ENCODE results near the gene FAS. TPM values are rescaled to one million over a fixed set of nuclear protein-coding genes. Genes with fewer than 3 reads are reported as not detected.
"Not testable (repeated sequence)": the region's sequence is repeated elsewhere in the genome, so short reads cannot be mapped to it uniquely, and the experiment has no call there.

FAS gene
- polyA plus RNA-seq, 3 donors: 27.3 to 28.9 (median 27.9) TPM

DNA sequence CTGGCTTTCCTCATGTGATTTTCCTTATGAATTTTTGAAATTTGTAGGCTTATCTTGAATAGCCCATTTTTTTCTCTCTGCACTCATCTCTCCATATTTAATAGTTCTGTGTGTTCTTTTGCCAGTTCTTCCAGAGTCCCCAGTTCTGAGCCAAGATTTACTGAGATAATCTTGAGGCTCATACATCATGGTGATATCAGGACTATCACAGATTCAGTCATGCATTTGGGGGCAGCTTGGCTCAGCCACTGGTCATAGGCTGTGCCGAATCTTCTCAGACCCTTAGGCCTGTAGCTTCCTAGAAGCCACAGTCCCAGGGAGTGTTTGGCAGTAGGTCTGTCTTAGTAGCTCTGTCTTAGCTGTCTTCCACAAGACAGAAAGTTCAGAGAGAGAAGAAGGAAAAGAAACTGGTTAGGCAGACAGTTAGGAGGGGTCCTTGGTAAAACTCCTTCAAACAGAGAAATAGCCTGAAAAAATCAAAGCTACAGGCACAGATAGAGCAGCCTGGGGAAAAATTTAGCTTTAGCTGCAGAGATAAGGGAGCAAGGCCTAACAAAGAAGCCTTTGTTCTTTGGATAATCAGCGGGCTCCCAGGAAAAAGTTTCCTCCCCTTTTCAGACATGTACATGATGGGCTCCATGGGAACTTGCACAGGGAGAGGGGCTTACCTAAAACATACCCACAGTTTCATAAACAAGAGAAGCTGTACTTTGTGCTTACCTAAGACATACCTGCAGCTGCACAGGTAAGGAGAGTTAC, 29.1 kb downstream of the FAS start:
- Histone ChIP-seq H4K20me1 (ENCODE audit: insufficient read depth, low read length) (no peaks in the 10 kb centered on the region), H3K79me2 (ENCODE audit: insufficient read depth, low read length) (no peaks in the 10 kb centered on the region), H3K4me2 (replicated peaks; ENCODE audit: extremely low read depth, low read length, poor library complexity, severe bottlenecking) (no peak overlapping the region), H3K4me3 (replicated peaks in 1 of 3; ENCODE audit: low read depth in 2 of 3, low read length in 3 of 3) (no peak overlapping the region), H3K36me3 (replicated peaks in 1 of 2; ENCODE audit: control insufficient read depth in 1 of 2, insufficient read depth in 2 of 2, low read length in 2 of 2) (peaks cover 36 to 95% of the 10 kb centered on the region in 2 donors), H3K27ac (ENCODE audit: low read depth in 1 of 2, low read length in 2 of 2) (no peak overlapping the region), H3K9me3 (replicated peaks in 1 of 2; ENCODE audit: control insufficient read depth in 1 of 2, insufficient read depth in 1 of 2, low read length in 2 of 2) (peaks cover 6% of the 10 kb centered on the region in 2 donors), H3K9ac (ENCODE audit: insufficient read depth, low read length, poor library complexity, severe bottlenecking) (no peak overlapping the region), H3K4me1 (ENCODE audit: control insufficient read depth in 1 of 2, insufficient read depth in 2 of 2, low read length in 2 of 2) (no peaks in the 10 kb centered on the region), H2AFZ (ENCODE audit: insufficient read depth, low read depth, low read length, poor library complexity, severe bottlenecking) (no peak overlapping the region), H3K27me3 (ENCODE audit: control insufficient read depth in 2 of 2, insufficient read depth in 2 of 2, low read length in 2 of 2) (no peaks in the 10 kb centered on the region)
- intact Hi-C loops (cut with micrococcal nuclease): no loop called here
- Mint-ChIP-seq H3K27me3 (ENCODE audit: low read depth in 3 of 3) (no peaks in the 10 kb centered on the region), H3K27ac (no peak overlapping the region), H3K9me3 (peaks cover 0 to 20% (median 10%) of the 10 kb centered on the region in 7 donors), H3K36me3 (peaks cover 76 to 88% of the 10 kb centered on the region in 2 donors), H3K4me1 (no peaks in the 10 kb centered on the region), H3K4me3 (no peak overlapping the region)
- no peak for DNase-seq
- WGBS (ENCODE audit: insufficient coverage): 100% methylated on average over 1 of the region's 2 CpGs
- TF ChIP-seq, protein P1, sequence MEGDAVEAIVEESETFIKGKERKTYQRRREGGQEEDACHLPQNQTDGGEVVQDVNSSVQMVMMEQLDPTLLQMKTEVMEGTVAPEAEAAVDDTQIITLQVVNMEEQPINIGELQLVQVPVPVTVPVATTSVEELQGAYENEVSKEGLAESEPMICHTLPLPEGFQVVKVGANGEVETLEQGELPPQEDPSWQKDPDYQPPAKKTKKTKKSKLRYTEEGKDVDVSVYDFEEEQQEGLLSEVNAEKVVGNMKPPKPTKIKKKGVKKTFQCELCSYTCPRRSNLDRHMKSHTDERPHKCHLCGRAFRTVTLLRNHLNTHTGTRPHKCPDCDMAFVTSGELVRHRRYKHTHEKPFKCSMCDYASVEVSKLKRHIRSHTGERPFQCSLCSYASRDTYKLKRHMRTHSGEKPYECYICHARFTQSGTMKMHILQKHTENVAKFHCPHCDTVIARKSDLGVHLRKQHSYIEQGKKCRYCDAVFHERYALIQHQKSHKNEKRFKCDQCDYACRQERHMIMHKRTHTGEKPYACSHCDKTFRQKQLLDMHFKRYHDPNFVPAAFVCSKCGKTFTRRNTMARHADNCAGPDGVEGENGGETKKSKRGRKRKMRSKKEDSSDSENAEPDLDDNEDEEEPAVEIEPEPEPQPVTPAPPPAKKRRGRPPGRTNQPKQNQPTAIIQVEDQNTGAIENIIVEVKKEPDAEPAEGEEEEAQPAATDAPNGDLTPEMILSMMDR (IDR thresholded peaks at IDR 0.05): no peak

DNA sequence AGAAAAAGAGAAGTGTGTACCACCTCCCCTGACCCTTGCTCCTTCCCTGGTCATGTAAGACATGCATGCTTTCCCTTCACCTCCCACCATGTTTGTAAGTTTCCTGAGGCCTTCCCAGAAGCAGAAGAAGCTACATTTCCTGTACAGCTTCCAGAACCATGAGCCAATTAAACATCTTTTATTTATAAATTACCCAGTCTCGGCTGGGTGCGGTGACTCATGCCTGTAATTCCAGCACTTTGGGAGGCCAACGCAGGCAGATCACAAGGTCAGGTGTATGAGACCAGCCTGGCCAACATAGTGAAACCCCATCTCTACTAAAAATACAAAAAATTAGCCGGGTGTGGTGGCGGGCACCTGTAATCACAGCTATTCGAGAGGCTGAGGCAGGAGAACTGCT, 30.9 kb downstream of the FAS start:
- WGBS (ENCODE audit: insufficient coverage): 87% methylated on average over 3 of the region's 6 CpGs
- peaks cover 0 to 20% (median 10%) of the 10 kb centered on the region in 7 donors for H3K9me3 Mint-ChIP-seq

More for the DNA sequence above, 30.9 kb downstream of the FAS start:
- H3K4me3 ChIP-seq (replicated peaks in 1 of 3; ENCODE audit: low read depth in 2 of 3, low read length in 3 of 3); H3K4me3 Mint-ChIP-seq; H3K79me2 ChIP-seq (ENCODE audit: insufficient read depth, low read length); H3K4me1 Mint-ChIP-seq; H3K27ac Mint-ChIP-seq; H3K27me3 ChIP-seq (ENCODE audit: control insufficient read depth in 2 of 2, insufficient read depth in 2 of 2, low read length in 2 of 2); H3K4me2 ChIP-seq (replicated peaks; ENCODE audit: extremely low read depth, low read length, poor library complexity, severe bottlenecking); H3K9me3 ChIP-seq (replicated peaks in 1 of 2; ENCODE audit: control insufficient read depth in 1 of 2, insufficient read depth in 1 of 2, low read length in 2 of 2); H2AFZ ChIP-seq (ENCODE audit: insufficient read depth, low read depth, low read length, poor library complexity, severe bottlenecking); intact Hi-C loops (cut with micrococcal nuclease); H3K4me1 ChIP-seq (ENCODE audit: control insufficient read depth in 1 of 2, insufficient read depth in 2 of 2, low read length in 2 of 2); H3K27me3 Mint-ChIP-seq (ENCODE audit: low read depth in 3 of 3); DNase-seq; H3K9ac ChIP-seq (ENCODE audit: insufficient read depth, low read length, poor library complexity, severe bottlenecking); H4K20me1 ChIP-seq (ENCODE audit: insufficient read depth, low read length); H3K27ac ChIP-seq (ENCODE audit: low read depth in 1 of 2, low read length in 2 of 2): not testable (repeated sequence)
- peaks cover 21 to 94% of the 10 kb centered on the region in 2 donors for H3K36me3 ChIP-seq (replicated peaks in 1 of 2; ENCODE audit: control insufficient read depth in 1 of 2, insufficient read depth in 2 of 2, low read length in 2 of 2)
- peaks cover 75 to 84% of the 10 kb centered on the region in 2 donors for H3K36me3 Mint-ChIP-seq
